Activated CD8-positive, alpha-beta memory T cell treated with anti-CD3 and anti-CD28 coated beads for 24 hours (primary cell): ENCODE measurements around the gene ABLIM2.

Experiments used
- DNase-seq: peaks from one replicate; pipeline ENCODE4 v3.0.0-alpha.2; 2020

The ABLIM2 gene

GRCh38 chr4:8173492-8174242 is 15.1 kb upstream of the ABLIM2 start:
- no peak for DNase-seq

GRCh38 chr4:8171984-8172924 is 13.6 kb upstream of the ABLIM2 start:
- DNase-seq = no peak

GRCh38 chr4:8171266-8171665 is 12.7 kb upstream of the ABLIM2 start:
- DNase-seq = no peak

- no peak for DNase-seq
Observed at GRCh38 chr4:8170341-8170740, 11.7 kb upstream of the ABLIM2 start.

- no peak for DNase-seq
Observed at GRCh38 chr4:8169763-8170162, 11.2 kb upstream of the ABLIM2 start.

- DNase-seq = no peak
Observed at GRCh38 chr4:8168832-8169598, 10.4 kb upstream of the ABLIM2 start.

GRCh38 chr4:8168232-8168631 is 9.6 kb upstream of the ABLIM2 start:
- no peak for DNase-seq

- DNase-seq = no peak
Observed at GRCh38 chr4:8167815-8168214, 9.2 kb upstream of the ABLIM2 start.

- DNase-seq = no peak
Observed at GRCh38 chr4:8167291-8167690, 8.7 kb upstream of the ABLIM2 start.

GRCh38 chr4:8165374-8165896 is 6.8 kb upstream of the ABLIM2 start:
- DNase-seq = no peak

- no peak for DNase-seq
Observed at GRCh38 chr4:8164687-8165086, 6.1 kb upstream of the ABLIM2 start.

GRCh38 chr4:8164194-8164565 is 5.6 kb upstream of the ABLIM2 start:
- DNase-seq = no peak

- no peak for DNase-seq
Observed at GRCh38 chr4:8163436-8164193, 5.0 kb upstream of the ABLIM2 start.

- no peak for DNase-seq
Observed at GRCh38 chr4:8163026-8163425, 4.4 kb upstream of the ABLIM2 start.

GRCh38 chr4:8162625-8163024 is 4.0 kb upstream of the ABLIM2 start:
- no peak for DNase-seq

- no peak for DNase-seq
Observed at GRCh38 chr4:8160572-8160971, 2.0 kb upstream of the ABLIM2 start.

GRCh38 chr4:8160233-8160560 is 1.6 kb upstream of the ABLIM2 start:
- no peak for DNase-seq

GRCh38 chr4:8159537-8160232 is 1.1 kb upstream of the ABLIM2 start:
- no peak for DNase-seq

GRCh38 chr4:8157944-8158709 is 486 bp downstream of the ABLIM2 start:
- no peak for DNase-seq

GRCh38 chr4:8157496-8157895 is 1.1 kb downstream of the ABLIM2 start:
- no peak for DNase-seq

- no peak for DNase-seq
Observed at GRCh38 chr4:8156617-8157016, 2.0 kb downstream of the ABLIM2 start.
